SK-MEL-5 (cell line): ENCODE measurements around the gene FUT4. TPM values are rescaled to one million over a fixed set of nuclear protein-coding genes. Genes with fewer than 3 reads are reported as not detected.
"Not testable (repeated sequence)": the region's sequence is repeated elsewhere in the genome, so short reads cannot be mapped to it uniquely, and the experiment has no call there.

Experiments
- DNase-seq: peaks from one replicate; pipeline ENCODE4 v3.0.0-alpha.2; 2016; ENCODE audit warnings: low read depth, low spot score
- in situ Hi-C: cut with HindIII; loops from 2 replicates; pipeline ENCODE4 v1.10.0; 2016; ENCODE audit warnings: low sequenced_read_pairs, high pct_unique_total_duplicates, low pct_unique_long_range_greater_than_20kb
- total RNA-seq: library from RNA; depleted of rRNA; stranded (reverse); fragments of >200 nt; shearing (Covaris generic); gene quantifications from 2 replicates; pipeline ENCODE4 v1.2.3, GENCODE V29; 2014

FUT4 gene
- total RNA-seq, 1 experiment from 2014 or later = 0.58 TPM

DNA sequence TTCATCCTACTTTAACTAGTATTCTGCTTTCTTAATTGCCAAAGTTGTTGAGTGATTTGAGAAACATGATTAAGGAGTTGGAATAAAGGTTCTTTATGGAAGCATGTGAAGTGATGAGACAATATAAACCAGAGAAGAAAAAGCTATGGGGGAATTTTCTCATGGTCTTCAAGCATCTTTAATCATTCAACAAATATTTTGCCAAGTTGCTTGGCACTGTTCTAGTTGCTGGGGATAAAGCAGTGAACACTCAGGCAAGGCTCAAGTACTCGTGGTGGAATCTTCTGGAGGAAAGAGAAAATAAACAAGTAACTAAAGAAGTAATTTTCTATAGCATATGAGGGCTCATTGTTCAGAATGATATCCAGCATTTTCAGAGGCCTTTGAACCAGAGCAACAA, 14.3 kb downstream of the FUT4 start:
- DNase-seq = no peak
- in situ Hi-C loops = no loop called here

DNA sequence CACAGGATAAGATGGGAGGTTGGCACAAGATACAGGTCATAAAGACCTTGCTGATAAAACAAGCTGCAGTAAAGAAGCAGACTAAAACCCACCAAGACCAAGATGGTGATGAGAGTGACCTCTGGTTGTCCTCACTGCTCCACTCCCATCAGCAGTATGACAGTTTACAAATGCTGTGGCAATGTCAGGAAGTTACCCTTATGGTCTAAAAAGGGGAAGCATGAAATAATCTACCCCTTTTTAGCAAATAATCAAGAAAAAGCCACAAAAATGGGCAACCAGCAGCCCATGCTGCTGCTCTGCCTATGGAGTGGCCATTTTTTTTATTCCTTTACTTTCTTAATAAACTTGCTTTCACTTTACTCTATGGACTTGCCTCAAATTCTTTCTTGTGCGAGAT, 14.7 kb downstream of the FUT4 start:
- in situ Hi-C loops = no loop called here
- DNase-seq = no peak

DNA sequence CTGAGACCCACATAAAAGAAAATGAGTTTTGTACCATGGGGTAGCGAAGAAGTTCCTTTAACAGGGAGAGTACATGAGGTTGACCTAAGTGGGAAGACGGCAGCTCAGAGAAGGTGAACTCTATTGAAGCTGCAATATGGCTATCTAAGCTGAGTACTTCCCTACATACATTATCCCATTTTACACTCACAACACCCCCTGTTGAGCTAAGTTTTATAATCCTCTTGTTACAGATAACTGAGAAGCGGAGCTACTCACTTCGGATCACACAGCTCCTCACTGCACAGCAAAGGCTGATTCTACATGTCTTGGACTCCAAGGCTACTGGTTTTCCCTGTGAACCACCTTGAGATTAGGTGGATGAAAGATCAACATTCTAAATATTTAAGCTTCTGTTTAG, 15.2 kb downstream of the FUT4 start:
- in situ Hi-C loops = no loop called here
- no peak for DNase-seq

DNA sequence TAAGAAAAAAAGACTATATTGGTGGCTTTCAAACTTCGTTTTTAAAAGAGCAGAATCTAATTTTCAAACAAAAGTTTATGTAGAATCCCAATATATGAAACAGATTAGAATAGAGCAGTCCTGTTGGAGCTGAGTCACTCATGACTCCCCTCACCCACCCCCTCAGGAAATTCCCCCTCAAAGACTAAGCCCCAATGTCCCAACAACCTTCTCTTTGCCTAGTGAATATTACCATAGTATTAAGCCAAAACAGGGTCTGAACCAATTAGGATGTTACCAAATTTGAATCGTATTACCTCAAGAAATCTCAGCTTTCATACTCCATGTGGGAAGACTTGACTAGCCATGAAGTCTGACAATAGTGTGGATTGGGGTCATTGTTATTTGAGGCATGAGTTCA, 15.6 kb downstream of the FUT4 start:
- in situ Hi-C loops = no loop called here
- DNase-seq = no peak

DNA sequence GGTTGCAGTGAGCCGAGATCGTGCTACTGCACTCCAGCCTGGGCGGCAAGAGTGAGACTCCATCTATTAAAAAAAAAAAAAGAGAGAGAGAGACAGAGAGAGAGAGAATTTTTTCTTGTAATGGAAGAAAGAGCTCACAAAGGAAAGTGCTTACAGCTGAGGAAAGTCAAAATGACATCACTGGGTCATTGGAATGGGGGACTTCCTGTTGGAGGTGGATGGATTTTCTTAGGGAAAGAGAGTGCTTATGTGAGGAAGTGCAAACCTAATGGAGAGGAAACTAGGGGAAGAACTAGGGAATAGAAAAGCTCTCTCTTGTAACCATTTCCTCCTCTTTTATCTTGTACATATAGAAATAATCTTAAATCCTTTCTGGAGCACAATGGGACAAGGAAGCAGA, 17.1 kb downstream of the FUT4 start:
- in situ Hi-C loops = no loop called here
- DNase-seq = no peak

DNA sequence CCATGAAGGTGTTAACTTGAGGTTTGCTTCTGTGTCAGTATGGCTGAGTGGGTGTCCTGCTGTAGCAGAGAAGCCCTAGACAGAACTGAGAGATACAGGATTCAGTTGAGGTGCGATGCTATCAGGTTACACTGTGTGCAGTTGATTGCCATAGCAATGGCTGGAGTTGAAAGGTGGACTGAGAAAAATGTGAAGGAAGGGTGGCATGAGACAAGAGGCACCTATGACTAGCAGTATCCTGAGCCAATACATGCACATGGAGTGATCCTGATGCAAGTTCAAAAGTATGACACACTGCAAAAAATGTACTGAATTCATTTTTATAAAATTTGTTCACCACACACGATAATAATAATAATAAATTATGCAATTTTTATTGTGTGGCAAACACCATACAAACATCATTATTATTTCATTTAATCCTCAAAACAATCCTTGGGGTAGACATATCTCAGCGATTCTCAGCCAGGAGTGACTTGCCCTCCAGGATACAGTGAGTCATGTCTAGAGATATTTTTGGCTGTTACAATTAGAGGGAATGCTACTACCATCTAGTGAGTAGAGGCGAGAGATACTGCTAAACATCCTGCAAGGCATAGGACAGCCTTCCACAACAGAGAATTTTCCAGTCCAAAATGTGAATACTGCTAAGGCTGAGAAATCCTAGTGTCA, 19.6 kb downstream of the FUT4 start:
- DNase-seq = peak; percentile 28
- in situ Hi-C loops = no loop called here

DNA sequence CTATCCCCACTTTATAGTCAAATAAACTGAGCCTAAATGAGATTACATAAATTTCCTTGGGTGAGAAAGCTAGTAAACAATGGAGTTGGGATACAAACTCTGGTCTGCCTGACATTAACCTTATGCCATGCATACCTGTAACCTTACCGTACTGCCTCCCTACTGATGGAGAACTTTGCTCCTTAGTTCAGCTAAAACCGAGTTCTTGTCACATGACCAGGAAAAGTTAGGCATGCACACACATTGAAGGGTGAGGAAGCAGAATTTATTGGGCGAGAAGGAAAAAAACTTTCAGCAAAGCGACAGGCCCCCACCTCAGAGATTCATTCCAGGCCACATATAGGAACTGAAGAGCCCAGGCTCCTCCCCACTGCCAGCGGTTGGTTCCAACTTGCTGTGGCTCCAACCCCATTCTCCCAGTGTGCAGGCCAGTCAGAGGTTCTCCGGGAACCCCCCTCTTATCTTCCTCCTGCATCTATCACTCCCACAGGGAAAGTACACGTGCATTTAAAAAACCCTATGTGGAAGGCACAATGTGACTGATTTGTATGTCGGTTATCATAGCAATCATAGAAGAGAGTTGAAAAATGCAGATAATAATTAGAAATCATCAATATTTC, 20.2 kb downstream of the FUT4 start:
- in situ Hi-C loops = no loop called here
- DNase-seq = no peak

DNA sequence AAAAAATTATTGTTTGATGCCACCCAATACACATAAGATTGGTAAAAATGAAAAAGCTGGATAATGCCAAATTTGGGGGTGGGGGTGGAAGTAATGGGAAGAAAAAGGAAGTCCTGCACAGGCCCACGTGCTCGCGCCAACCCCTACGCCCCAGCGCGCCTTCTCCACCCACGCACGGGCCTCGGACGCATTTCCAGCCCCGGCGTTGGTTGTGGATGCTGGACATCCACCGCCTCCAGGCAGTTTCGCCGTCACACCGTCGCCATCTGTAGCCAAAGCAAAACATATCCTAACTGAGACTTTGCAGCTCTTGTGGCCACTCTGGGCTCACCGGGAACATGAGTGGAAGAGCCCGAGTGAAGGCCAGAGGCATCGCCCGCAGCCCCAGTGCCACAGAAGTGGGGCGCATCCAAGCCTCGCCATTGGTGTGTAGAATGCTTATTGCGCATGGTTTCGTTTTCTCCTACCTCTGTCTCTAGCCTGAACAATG, 23.5 kb downstream of the FUT4 start, which contains the start of gene PIWIL4:
Gene PIWIL4, plus strand, starts transcription at position 188 of the 490 bp plus-strand sequence. Its CDS starts 151 bp downstream, at position 339.
- no peak for DNase-seq
- in situ Hi-C loops = no loop called here

DNA sequence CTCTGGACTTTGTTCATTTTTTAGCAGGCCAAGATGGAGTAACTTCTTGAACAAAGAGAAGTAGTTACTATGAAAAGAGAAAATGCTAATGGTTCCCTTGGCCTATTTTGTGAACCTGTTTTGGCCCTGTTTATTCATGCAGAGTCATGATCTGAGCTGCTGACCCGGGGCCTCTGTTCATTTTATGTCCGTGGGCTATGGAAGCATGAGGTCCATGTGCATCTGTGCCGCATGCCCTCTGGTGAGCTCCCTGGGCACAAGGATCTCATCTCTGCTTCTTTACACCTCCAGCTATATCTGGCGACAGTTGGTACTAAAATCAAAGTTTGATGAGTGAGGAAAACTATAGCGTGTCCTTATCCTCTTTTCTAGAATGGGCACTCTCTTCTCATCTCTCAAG, 24.5 kb downstream of the FUT4 start:
- in situ Hi-C loops = no loop called here
- DNase-seq = no peak

DNA sequence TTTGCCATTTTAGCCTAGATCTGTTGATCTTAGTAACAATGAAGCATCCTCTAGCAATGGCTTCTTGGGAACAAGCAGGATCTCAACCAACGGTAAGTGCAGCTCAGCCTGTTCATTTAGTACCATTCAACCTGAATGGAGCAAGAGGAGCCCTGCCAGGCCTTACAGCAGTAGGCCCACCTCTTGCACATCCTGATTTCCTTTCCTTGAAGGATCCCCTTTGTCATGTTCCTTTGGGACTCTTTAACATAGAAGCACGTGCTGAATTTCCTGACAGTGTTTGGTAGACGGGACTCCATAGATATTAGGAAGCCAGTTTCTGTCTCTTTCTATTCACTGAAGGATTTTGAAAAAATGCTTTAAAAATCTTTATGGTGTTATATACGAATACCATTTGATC, 25.0 kb downstream of the FUT4 start:
- no peak for DNase-seq
- in situ Hi-C loops = no loop called here

DNA sequence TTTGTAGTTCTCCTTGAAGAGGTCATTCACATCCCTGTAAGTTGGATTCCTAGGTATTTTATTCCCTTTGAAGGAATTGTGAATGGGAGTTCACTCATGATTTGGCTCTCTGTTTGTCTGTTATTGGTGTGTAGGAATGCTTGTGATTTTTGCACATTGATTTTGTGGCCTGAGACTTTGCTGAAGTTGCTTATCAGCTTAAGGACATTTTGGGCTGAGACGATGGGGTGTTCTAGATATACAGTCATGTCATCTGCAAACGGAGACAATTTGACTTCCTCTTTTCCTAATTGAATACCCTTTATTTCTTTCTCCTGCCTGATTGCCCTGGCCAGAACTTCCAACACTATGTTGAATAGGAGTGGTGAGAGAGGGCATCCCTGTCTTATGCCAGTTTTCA, 29.3 kb downstream of the FUT4 start:
- in situ Hi-C loops = not testable (repeated sequence)

DNA sequence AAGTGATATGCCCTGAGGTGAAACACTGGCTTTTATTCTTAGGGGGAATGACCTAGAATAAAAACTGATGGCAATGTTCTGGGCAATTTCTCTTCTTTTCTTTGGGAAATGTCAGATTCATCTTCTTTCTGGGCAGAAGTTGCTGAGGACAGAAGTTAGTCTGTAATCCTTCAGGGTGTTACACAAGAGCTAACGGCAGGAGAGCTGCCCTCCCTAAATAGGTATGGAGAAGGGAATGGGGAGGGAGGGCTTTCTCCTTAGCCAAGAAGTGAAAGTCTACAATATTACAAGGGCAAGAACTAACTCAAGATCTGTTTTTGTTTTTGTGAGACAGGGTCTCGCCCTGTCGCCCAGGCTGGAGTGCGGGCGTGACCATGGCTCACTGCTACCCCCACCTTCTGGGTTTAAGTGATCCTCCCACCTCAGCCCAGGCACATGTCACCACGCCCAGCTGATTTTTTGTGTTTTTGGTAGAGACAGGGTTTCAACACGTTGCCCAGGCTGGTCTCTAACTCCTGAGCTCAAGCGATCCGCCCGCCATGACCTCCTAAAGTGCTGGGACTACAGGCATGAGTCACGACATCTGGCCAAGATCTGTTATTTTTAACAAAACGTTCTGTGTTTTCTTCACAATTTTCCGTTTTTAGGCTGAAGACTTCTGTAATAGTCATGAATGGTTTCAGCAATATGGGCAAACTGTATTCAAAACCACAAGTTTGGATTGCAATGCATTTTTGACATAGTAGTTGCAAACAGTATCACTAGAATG, 30.7 kb downstream of the FUT4 start:
- in situ Hi-C loops = no loop called here
- peak; percentile 46 for DNase-seq

More for the DNA sequence above, 29.3 kb downstream of the FUT4 start:
- DNase-seq = not testable (repeated sequence)

DNA sequence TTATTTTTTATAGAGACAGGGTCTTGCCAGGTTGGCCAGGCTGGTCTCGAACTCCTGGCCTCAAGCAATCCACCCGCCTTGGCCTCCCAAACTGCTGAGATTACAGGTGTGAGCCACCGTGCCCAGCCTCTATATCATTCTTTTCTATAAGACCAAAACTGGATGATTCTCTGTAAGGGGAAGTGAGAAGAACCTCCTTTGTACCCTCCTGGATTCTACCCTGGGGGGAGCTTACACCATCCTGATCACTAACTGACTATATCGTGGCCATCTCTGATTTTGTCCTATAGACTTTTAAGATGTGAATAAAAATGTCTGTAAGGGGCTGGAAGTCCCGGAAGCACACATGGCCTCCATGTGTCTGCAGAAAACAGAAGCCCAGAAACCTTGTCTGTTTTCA, 32.6 kb downstream of the FUT4 start:
- DNase-seq = no peak
- in situ Hi-C loops = no loop called here

DNA sequence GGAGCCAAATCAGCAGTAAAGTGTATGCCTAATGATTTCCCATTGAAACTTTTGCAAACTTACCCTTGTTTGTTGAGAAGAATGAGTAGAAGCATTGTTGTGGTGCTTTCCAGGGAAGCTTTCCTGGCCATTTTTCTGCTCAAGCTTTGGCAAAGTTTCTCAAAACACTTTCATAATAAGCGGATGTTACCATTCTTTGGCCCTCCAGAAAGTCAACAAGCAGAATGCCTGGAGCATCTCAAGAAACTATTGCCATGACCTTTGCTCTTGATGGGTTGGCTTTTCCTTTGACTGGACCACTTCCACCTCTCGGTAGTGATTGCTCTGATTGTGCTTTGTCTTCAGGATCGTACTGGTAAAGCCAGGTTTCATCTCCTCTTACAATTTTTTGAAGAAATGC, 34.1 kb downstream of the FUT4 start:
- no peak for DNase-seq
- in situ Hi-C loops = no loop called here

DNA sequence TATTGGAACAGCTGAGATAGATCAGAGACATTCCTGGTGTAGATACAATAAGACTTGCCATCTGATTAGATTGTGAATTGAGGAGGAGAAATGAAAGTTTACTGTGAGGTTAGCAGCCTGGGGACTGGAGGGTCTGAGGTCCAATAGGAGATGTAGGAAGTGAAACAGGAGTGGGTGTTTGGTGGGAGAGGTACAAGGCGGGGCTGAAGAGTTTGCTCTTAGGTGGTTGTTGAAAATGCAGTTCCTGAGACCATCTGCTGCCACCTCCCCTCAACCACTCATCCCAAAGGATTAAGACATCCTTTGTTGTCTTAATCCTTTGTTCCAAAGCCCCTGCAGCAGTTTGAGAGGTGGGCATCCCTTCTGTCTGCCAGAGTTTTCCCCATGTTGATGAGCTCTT, 38.2 kb downstream of the FUT4 start:
- DNase-seq = no peak
- in situ Hi-C loops = no loop called here

DNA sequence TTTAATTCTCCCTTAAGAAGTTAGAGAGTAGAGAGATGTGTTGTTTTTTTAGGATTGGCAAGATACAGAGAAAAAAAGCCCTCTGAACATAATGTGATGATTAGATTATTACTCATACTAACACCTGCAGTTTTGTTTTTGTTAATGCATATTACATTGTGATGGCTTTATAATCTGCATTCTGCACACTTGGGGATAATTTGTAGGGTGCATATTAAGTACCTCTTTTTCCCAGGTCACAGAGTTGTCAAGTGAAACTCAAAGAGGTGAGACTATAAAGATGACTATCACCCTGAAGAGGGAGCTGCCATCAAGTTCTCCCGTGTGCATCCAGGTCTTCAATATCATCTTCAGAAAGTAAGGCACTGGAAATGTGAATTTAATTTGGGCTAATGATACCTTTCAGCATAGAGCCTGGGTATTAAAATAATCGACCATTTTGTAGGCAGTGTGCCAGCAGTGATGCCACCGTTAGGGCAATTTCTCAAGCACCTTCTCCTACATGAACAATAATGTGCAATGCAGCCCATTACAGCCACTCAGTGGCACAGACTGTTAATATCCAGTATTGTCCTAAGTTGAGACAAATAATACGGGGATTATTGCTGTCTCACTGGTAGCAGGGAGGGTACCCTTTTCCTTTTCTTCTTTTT, 39.6 kb downstream of the FUT4 start:
- in situ Hi-C loops = no loop called here
- no peak for DNase-seq

DNA sequence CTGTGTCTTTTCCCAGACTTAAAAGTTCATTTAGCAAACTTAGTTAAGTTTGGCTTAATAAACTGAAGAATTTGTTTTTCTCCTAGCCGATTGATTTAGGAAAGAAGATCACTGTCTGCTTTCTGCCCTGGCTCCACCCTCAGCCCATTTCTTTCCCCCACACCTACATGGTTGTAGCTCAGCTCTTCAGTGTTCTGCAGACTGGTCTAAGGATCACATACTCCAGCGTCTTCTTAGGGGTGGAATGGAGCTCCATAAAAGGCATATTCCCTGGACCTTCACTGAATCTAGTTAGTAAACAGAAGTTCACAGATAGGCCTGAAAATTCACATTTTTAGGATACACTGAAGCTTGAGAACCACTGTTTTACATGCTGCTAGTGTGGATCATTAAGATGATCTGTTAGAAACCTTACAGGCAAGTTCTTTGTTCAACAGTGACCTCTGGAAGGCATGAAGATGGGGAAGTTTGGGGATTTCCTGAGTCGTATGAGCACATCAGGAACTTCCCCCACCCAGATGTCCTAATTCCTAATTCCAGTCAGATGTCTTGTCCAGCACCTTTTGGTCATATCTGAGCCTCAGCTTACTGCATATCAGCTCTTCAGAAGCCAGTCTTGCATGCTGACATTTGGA, 40.3 kb downstream of the FUT4 start:
- in situ Hi-C loops = no loop called here
- no peak for DNase-seq

DNA sequence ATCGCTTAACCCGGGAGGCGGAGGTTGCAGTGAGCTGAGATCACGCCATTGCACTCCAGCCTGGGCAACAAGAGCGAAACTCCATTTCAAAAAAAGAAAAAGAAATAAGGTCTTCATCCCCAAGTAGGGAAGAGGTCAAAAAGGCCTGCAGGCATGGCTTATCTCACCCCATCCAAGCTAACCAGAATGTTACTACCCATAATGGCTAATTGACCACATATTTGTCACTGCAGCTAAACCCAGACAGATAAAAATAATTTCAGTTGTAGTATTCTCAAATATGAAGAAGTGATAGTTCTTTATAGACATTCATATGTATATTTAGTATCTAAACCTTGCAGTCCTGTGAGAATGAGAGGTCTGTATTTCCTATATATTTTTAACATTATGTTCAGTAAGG, 41.3 kb downstream of the FUT4 start:
- in situ Hi-C loops = no loop called here
- DNase-seq = no peak
